Activated CD8-positive, alpha-beta memory T cell treated with anti-CD3 and anti-CD28 coated beads for 24 hours (primary cell): ENCODE measurements around the gene MAPK1.
A peak's percentile ranks its signal among the peaks of the same experiment; 100 is the strongest.
"Not testable (repeated sequence)": the region's sequence is repeated elsewhere in the genome, so short reads cannot be mapped to it uniquely, and the experiment has no call there.

ENCODE experiments used
- DNase-seq: peaks from one replicate; pipeline ENCODE4 v3.0.0-alpha.2; 2020

The MAPK1 gene

DNA sequence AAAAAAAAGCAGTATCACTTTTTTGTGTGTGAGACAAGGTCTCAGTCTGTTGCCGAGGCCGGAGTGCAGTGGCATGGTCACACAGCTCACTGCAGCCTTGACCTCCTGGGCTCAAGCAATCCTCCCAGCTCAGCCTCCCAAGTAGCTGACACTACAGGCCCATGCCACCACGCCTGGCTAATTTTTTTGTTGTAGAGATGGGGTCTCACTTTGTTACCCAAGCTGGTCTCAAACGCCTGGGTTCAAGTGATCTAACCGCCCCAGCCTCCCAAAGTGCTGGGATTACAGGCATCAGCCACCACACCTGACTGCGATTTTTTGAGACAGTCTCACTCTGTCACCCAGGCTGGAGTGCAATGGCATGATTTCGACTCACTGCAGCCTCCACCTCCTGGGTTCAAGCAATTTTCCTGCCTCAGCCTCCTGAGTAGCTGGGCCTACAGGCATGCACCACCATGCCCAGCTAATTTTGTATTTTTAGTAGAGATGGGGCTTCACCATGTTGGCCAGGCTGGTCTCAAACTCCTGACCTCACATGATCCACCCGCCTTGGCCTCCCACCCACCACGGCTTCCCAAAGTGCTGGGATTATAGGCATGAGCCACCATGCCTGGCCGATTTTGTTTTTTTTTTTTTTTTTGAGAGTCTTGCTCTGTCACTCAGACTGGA, 147.1 kb downstream of the MAPK1 start:
- DNase-seq, result not testable (repeated sequence)

DNA sequence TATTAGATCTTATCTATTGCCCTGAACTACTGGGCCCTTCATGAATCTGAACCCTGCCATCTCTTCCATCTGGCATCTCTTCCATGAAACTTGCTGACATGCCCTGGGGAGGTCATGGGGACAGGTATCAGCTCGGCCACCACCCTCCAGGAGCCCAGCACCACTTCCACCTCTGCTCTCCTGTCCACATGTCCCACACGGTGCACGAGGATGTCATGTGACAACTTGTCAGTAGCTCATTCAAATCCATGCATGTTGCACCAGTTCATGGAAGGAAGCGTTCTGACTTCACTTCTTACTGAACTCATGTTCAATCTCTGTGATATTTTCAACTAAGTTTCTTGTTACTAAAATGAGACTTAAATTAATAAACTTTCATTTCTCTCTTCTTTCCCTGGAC, 148.4 kb downstream of the MAPK1 start:
- DNase-seq, result no peak

DNA sequence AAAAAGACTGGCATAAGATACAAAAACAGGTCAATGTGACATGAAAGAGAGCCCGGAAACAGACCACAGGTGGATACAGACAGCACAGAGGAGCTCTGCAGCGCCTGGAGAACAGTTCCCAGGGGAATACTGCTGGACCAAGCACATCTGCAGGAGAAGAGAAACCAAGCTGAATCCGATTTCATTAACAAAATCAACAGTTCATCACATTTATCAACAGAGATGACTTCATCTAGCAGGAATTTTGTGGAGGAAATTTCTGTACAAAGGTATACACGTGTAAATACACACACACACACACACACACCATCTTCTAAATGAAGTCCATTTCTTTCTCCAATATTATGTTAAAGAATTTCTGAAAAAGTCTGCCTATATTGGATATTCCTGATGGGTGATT, 148.9 kb downstream of the MAPK1 start:
- no peak for DNase-seq

DNA sequence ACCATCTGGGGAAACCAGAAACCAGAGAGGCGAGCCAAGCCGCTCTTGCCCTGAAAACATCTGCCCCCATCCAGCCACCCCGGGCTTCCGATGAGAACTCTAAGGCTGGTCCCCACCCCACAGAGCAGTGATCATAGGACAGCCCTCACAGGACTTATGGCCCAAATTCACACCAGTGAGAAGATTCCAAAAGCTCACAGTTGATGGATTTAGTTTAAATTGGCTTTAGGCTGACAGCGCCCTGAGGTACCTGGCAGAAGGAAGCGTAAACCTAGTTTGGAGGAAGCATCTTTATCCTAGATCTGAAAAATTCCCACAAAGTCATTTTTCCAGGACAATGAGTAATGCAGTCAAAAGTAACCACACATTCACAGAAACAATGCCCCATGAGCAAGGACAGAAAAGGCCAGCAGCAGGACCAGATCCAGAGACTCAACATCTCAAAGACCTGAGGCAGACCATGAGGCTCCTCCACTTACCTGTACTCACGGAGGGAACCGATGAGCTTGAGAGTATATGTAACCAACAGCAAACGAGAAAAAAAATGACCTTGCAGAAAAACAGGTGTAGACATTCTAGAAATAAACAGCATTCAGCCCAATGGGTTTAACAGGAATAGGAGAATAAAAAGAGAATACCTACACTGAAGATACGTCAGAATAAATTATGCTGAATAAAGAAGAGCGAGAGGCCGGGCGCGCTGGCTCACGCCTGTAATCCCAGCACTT, 150.9 kb downstream of the MAPK1 start:
- DNase-seq, result not testable (repeated sequence)

DNA sequence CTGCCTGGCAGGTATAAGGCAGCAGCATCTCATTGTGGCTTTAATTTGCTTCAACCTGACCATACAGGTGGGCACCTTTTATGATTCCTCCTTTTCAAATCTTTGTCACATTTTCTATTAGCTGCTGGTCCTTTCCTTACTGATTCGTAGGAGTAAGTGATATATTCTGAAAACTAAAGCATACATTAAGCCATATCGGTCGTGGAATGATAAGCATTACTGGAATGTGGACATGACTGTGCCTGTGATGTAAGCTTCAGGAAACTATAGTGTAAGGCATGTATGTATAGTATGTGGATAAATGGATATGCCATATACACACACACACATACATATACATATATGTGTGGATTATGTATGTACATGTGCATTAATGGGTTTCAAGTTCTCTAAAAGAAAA, 152.7 kb downstream of the MAPK1 start:
- DNase-seq, result no peak

DNA sequence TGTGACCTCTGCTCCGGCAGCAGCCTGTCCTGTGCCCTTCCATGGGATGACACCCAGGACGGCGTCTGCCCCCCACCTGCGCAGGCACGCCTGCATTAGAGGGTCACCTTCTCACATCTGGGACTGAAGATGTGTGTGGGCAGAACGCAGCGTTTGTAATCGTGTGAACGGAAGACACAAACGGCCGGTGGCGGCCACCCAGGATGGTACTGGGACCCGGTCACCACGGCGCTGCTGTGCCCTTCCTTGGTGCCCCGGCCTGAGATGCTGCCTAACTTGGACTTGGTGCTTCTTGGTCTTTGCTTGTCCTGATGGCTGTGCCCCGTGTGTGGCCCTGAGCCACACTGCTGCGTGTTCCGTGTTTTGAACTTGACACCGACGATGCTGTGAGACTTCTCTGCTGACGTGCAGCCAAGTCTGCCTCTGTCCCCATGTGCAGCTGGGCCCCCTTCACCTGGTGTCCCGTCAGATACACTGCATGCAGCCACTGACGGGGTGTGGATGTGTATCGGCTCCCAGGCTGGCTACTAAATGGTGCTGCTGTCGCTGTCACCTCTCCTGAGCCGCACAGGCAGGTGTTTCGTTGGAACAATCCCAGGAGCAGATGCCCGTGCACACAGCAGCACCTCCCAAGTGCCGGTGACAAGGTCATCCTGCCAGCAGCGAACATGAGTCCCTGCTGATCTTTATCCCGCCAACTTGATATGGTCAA, 153.2 kb downstream of the MAPK1 start:
- DNase-seq, result no peak

DNA sequence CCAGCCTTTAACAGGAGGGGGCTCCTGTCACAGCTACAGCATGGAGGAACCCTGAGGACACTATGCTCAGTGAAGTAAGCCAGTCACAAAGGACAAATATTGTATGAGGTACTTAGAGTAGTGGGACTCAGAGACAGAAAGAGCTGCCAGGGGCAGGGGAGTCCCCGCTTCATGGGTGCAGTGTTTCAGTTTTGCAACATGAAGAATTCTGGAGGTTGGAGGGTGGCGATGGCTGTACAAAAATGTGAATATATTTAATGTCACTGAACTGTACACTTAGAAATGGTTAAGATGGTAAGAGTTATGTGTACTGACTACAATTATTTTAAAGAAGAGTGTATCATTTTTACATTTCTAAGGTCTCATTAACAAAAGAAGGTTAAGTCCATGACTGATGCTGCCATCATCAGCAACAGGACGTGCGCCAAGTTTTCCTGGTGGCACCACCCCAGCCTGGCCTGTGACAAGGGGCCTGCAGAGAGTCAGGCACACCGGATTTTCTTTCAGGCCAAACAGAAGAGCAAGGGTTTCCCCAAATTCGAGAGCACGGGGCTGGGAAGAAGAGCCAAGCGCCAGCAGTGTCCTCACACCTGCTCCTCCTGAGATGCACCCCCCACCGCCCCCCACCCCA, 153.9 kb downstream of the MAPK1 start:
- DNase-seq, result peak; percentile 78

DNA sequence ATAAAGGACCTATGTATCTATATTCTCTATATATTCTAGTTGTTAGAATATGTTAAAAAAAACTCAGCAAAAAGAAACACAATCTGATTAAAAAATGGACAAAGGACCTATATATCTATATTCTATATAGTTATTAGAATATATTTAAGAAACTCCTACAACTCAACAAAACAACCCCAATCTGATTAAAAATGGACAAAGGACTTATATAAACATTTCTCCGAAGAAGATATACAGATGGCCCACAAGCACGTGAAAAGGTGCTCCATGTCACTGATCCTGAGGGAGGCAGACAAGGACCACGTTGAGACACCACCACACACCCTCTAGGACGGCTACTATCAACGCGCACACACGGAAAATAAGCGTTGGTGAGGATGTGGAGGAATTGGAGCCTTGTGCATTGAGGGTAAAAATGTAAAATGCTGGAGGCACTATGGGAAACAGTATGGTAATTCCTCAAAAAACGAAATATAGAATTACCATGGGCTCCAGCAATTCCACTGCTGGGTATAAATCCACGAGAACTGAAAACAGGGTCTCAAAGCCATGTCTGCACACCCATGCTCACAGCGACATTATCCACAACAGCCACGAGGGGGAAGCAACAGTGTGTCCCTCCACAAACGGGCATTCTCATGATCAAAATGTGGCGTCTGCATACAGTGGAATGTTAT, 154.6 kb downstream of the MAPK1 start:
- no peak for DNase-seq

DNA sequence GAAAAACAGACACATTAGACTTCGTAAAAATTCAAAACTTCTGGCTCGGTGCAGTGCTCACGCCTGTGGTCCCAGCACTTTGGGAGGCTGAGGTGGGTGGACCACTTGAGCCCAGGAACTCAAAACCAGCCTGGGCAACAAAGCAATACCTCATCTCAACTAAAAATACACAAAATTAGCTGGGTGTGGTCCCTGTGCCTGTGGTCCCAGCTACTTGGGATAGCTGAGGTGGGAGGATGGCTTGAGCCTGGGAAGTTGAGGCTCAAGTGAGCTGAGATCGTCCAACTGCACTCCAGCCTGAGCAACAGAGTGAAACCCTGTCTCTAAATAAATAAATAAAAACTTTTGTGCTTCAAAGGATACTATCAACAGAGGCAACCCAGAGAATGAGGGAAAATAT, 155.6 kb downstream of the MAPK1 start:
- no peak for DNase-seq

DNA sequence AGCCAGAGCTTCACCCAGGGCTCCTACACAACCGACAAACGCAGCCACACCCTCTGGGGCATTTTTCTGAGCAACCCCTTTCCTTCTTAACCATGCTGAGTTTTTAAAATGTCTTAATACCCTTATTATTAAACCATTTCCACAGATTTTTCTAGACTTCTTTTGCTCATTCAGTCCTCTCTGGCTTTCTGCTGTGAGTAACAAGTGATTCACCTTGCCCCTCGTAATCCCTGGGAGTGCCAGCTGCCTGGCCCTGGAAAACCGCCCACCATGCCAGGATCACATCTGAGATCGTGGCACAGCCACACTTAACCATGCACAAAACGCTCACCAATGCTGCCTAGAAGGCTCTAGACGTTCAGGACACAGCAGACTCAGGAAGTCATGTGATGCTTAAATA, 157.3 kb downstream of the MAPK1 start:
- DNase-seq, result no peak

DNA sequence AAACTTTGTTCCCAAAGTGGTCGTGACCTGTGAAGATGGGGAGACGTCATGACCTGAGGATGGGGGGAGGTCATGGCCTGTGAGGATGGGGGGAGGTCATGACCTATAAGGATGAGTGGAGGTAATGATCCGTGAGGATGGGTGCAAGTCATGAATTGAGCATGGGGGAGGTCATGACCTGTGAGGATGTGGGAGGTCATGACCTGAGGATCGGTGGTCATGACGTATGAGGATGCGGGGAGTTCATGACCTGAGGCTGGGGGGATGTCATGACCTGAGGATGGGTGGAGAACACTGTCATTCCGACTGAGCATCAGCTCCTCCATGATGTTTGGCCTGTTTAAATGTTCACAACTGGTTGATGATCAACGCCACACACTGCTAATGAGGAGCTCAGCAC, 157.8 kb downstream of the MAPK1 start:
- no peak for DNase-seq

DNA sequence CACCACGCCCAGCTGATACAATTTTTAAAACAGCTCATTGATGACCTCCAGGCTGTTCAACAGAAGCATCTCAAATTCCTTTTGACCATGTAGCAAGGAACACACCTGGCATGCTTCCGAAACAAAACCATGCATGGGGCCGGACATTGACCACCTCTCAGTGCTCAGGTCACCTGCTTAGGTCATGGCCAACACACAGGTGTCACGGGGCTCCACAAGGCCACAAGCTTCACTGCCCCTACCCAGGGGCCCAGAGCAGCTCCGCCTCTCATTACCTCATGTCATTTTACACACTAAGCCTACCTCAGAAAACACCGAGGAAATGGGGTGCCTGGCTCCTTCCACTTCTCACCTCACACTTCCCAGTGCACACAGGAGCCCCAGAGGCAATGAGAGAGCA, 158.5 kb downstream of the MAPK1 start:
- no peak for DNase-seq

DNA sequence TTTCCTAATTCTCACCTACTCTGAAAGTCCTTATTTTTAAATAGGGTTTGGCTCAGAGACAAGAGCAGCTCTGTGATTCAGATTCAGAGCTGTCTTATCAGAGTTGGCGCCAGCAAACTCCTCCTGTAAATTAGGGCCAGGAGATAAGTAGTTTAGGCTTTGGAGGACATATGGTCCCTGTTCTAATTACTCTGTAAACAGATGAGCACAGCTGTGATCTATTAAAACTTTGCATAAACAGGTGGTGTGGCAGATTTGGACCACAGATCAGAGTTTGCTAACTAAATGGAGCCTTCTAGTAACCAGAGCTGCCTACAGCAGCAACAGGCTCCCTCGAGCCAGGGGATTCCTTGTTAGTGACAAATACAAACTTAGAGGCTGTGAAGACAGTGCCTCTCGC, 159.8 kb downstream of the MAPK1 start:
- no peak for DNase-seq
